ENCODE results near the gene ITGA2B. TPM values are rescaled to one million over a fixed set of nuclear protein-coding genes. Genes with fewer than 3 reads are reported as not detected.
A peak's percentile ranks its signal among the peaks of the same experiment; 100 is the strongest.

Gene ITGA2B
- total RNA-seq, 2 experiments from 2014 or later = 0.57 to 0.63 TPM

GRCh38 chr17:44386182-44386525 lies 3.3 kb downstream of the ITGA2B start:
- CTCF ChIA-PET (ENCODE audit: unreplicated experiment) = no interaction called here
- no peak overlapping the region for H3K4me2 ChIP-seq (ENCODE audit: low read length)
- no peaks in the 10 kb centered on the region for H3K9me3 ChIP-seq (ENCODE audit: low read length)
- no peak overlapping the region for H3K4me3 ChIP-seq (ENCODE audit: low read depth, low read length, poor library complexity, severe bottlenecking)
- H3K36me3 ChIP-seq (ENCODE audit: insufficient read depth, low read length) = no peaks in the 10 kb centered on the region
- no peak overlapping the region for H2AFZ ChIP-seq (ENCODE audit: low read length)
- H3K27ac ChIP-seq (ENCODE audit: low read depth, low read length, poor library complexity, severe bottlenecking) = no peak overlapping the region
- H3K4me1 ChIP-seq (ENCODE audit: insufficient read depth, low read length, poor library complexity, severe bottlenecking) = peaks cover 7% of the 10 kb centered on the region
- POLR2A ChIA-PET = no interaction called here
- H3K79me2 ChIP-seq (ENCODE audit: insufficient read depth, low read depth, low read length) = no peaks in the 10 kb centered on the region
- intact Hi-C loops (cut with micrococcal nuclease; ENCODE audit: unreplicated experiment) = no loop called here
- TF ChIP-seq CTCF (conservative IDR thresholded peaks at IDR 0.05; ENCODE audit: low read length) (no peak), EZH2phosphoT487 (IDR thresholded peaks at IDR 0.05; ENCODE audit: borderline replicate concordance, low read depth, low read length) (no peak)
- DNase-seq (ENCODE audit: low spot score) = no peak
- no TSS peak for BruUV-seq (replicated peaks)
- no peaks in the 10 kb centered on the region for H4K20me1 ChIP-seq (ENCODE audit: insufficient read depth, low read length)
- H3K9me2 ChIP-seq (ENCODE audit: insufficient read depth, low read length) = no peaks in the 10 kb centered on the region

- no peaks in the 10 kb centered on the region for H4K20me1 ChIP-seq (ENCODE audit: insufficient read depth, low read length)
- no TSS peak for BruUV-seq (replicated peaks)
- H3K9me2 ChIP-seq (ENCODE audit: insufficient read depth, low read length) = no peaks in the 10 kb centered on the region
- no peaks in the 10 kb centered on the region for H3K9me3 ChIP-seq (ENCODE audit: low read length)
- DNase-seq (ENCODE audit: low spot score) = peak; percentile 47
- H3K36me3 ChIP-seq (ENCODE audit: insufficient read depth, low read length) = no peaks in the 10 kb centered on the region
- intact Hi-C loops (cut with micrococcal nuclease; ENCODE audit: unreplicated experiment) = no loop called here
- 0 out of 2 replicates have a peak, but pooled peaks have one; percentile 13 for TF ChIP-seq CTCF (conservative IDR thresholded peaks at IDR 0.05; ENCODE audit: low read length)
- no peak for TF ChIP-seq EZH2phosphoT487 (IDR thresholded peaks at IDR 0.05; ENCODE audit: borderline replicate concordance, low read depth, low read length)
- ChIA-PET POLR2A (no interaction called here), CTCF (ENCODE audit: unreplicated experiment) (no interaction called here)
- peaks cover 7% of the 10 kb centered on the region for H3K4me1 ChIP-seq (ENCODE audit: insufficient read depth, low read length, poor library complexity, severe bottlenecking)
- H3K79me2 ChIP-seq (ENCODE audit: insufficient read depth, low read depth, low read length) = no peaks in the 10 kb centered on the region
- H2AFZ ChIP-seq (ENCODE audit: low read length) = peak overlapping the region; percentile 51; the same call in 1 of the 2 replicates
- peak overlapping the region; percentile 62 for H3K4me3 ChIP-seq (ENCODE audit: low read depth, low read length, poor library complexity, severe bottlenecking)
- peak overlapping the region; percentile 68 for H3K4me2 ChIP-seq (ENCODE audit: low read length)
- no peak overlapping the region for H3K27ac ChIP-seq (ENCODE audit: low read depth, low read length, poor library complexity, severe bottlenecking)
Measured at GRCh38 chr17:44385287-44386181, 3.9 kb downstream of the ITGA2B start.

GRCh38 chr17:44384823-44385286 lies 4.6 kb downstream of the ITGA2B start:
- Histone ChIP-seq H3K9me2 (ENCODE audit: insufficient read depth, low read length) (no peaks in the 10 kb centered on the region), H3K36me3 (ENCODE audit: insufficient read depth, low read length) (no peaks in the 10 kb centered on the region), H3K9me3 (ENCODE audit: low read length) (no peaks in the 10 kb centered on the region), H3K4me2 (ENCODE audit: low read length) (peak overlapping the region; percentile 68), H3K4me1 (ENCODE audit: insufficient read depth, low read length, poor library complexity, severe bottlenecking) (peaks cover 7% of the 10 kb centered on the region), H3K4me3 (ENCODE audit: low read depth, low read length, poor library complexity, severe bottlenecking) (peak overlapping the region; percentile 62), H4K20me1 (ENCODE audit: insufficient read depth, low read length) (no peaks in the 10 kb centered on the region), H2AFZ (ENCODE audit: low read length) (peak overlapping the region; percentile 51; the same call in 1 of the 2 replicates), H3K79me2 (ENCODE audit: insufficient read depth, low read depth, low read length) (no peaks in the 10 kb centered on the region), H3K27ac (ENCODE audit: low read depth, low read length, poor library complexity, severe bottlenecking) (no peak overlapping the region)
- no TSS peak for BruUV-seq (replicated peaks)
- TF ChIP-seq CTCF (conservative IDR thresholded peaks at IDR 0.05; ENCODE audit: low read length) (no peak), EZH2phosphoT487 (IDR thresholded peaks at IDR 0.05; ENCODE audit: borderline replicate concordance, low read depth, low read length) (no peak)
- intact Hi-C loops (cut with micrococcal nuclease; ENCODE audit: unreplicated experiment) = no loop called here
- POLR2A ChIA-PET = no interaction called here
- DNase-seq (ENCODE audit: low spot score) = no peak
- CTCF ChIA-PET (ENCODE audit: unreplicated experiment) = no interaction called here
